ENCODE measurements around the gene DPH5. TPM values are rescaled to one million over a fixed set of nuclear protein-coding genes. Genes with fewer than 3 reads are reported as not detected.

DPH5 gene, protein sequence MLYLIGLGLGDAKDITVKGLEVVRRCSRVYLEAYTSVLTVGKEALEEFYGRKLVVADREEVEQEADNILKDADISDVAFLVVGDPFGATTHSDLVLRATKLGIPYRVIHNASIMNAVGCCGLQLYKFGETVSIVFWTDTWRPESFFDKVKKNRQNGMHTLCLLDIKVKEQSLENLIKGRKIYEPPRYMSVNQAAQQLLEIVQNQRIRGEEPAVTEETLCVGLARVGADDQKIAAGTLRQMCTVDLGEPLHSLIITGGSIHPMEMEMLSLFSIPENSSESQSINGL
- total RNA-seq (10 to 100 TPM; 21.7 to 52.5 (median 40.5) TPM), polyA plus RNA-seq (10 to 100 TPM; 37.7 to 59.1 (median 48.9) TPM)
- long read RNA-seq, donor 1, transcript DPH5-203 (8 exons, 1,316 nt) = major isoform, 11 of 27 reads
- long read RNA-seq, donor 1, partial matches to known transcripts = 6 of 27 reads
- long read RNA-seq, donor 1, other reads (novel, unspliced or antisense) = 0 of 27 reads
- long read RNA-seq, donor 2, transcript DPH5-203 (8 exons, 1,316 nt) = major isoform, 6 of 14 reads
- long read RNA-seq, donor 2, partial matches to known transcripts = 5 of 14 reads
- long read RNA-seq, donor 2, other reads (novel, unspliced or antisense) = 0 of 14 reads
- long read RNA-seq, donor 3, transcript DPH5-203 (8 exons, 1,316 nt) = major isoform, 13 of 40 reads
- long read RNA-seq, donor 3, partial matches to known transcripts = 9 of 40 reads
- long read RNA-seq, donor 3, other reads (novel, unspliced or antisense) = 14 of 40 reads
- long read RNA-seq, donor 4, transcript DPH5-203 (8 exons, 1,316 nt) = major isoform, 17 of 30 reads
- long read RNA-seq, donor 4, partial matches to known transcripts = 1 of 30 reads
- long read RNA-seq, donor 4, other reads (novel, unspliced or antisense) = 8 of 30 reads
- long read RNA-seq, donor 5, transcript DPH5-203 (8 exons, 1,316 nt) = major isoform, 33 of 56 reads
- long read RNA-seq, donor 5, partial matches to known transcripts = 2 of 56 reads
- long read RNA-seq, donor 5, other reads (novel, unspliced or antisense) = 16 of 56 reads
- long read RNA-seq, donor 6, transcript DPH5-203 (8 exons, 1,316 nt) = major isoform, 19 of 30 reads
- long read RNA-seq, donor 6, partial matches to known transcripts = 0 of 30 reads
- long read RNA-seq, donor 6, other reads (novel, unspliced or antisense) = 8 of 30 reads
- long read RNA-seq, donor 7, transcript DPH5-203 (8 exons, 1,316 nt) = major isoform, 6 of 6 reads
- long read RNA-seq, donor 7, partial matches to known transcripts = 0 of 6 reads
- long read RNA-seq, donor 7, other reads (novel, unspliced or antisense) = 0 of 6 reads
- long read RNA-seq, donor 8, transcript DPH5-203 (8 exons, 1,316 nt) = major isoform, 15 of 28 reads
- long read RNA-seq, donor 8, partial matches to known transcripts = 0 of 28 reads
- long read RNA-seq, donor 8, other reads (novel, unspliced or antisense) = 7 of 28 reads
- long read RNA-seq, donor 9, transcript DPH5-203 (8 exons, 1,316 nt) = major isoform, 15 of 19 reads
- long read RNA-seq, donor 9, partial matches to known transcripts = 0 of 19 reads
- long read RNA-seq, donor 9, other reads (novel, unspliced or antisense) = 0 of 19 reads
- long read RNA-seq, donor 10, transcript DPH5-203 (8 exons, 1,316 nt) = major isoform, 8 of 15 reads
- long read RNA-seq, donor 10, partial matches to known transcripts = 0 of 15 reads
- long read RNA-seq, donor 10, other reads (novel, unspliced or antisense) = 6 of 15 reads

DNA sequence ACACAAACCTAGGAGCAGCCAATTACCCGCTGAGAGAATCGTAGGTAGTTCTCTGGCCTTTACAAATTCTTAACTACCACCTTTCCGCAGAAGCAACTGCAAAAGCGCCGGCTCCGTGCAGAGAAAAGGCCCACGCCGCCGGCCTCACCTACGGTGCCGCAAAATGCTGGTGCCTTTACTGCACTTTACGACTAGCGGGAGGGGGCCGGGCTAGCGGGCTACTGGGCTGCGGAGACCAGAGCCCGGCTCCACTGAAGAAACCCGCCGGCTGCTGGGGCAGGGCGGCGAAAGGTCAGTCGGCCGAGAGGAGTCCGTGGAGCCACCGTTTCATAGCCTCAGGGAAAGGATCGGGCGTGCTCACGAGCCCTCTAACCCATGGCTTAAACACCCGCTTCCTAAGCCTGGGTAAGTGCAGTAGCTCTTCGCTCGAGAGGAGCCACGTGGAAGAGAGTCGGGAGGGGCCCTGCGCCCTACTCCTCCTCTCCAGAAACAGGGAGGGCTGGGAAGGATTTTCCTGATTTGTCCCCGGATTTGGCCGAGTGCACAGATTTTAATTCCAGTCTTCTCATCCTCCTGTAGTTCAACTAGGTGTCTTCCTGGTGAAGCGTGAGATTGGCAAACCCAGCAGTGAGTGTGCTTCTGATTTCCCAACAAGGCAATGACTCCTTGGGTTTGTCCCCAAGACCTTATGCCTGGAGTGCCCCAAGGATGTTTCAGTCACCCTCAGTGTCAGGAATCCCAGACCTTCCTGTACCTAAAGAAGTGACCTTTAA lies at the start of gene DPH5:
TSS of gene DPH5 (minus strand) at position 128 of the 773 bp plus-strand sequence. CDS start 341 bp downstream, outside the sequence.
- peaks cover 3 to 23% of the 10 kb centered on the region in 2 donors for H3K4me1 ChIP-seq (replicated peaks in 1 of 2)
- no peaks in the 10 kb centered on the region for H3K36me3 ChIP-seq (replicated peaks in 1 of 2)
- TF ChIP-seq, protein P1, sequence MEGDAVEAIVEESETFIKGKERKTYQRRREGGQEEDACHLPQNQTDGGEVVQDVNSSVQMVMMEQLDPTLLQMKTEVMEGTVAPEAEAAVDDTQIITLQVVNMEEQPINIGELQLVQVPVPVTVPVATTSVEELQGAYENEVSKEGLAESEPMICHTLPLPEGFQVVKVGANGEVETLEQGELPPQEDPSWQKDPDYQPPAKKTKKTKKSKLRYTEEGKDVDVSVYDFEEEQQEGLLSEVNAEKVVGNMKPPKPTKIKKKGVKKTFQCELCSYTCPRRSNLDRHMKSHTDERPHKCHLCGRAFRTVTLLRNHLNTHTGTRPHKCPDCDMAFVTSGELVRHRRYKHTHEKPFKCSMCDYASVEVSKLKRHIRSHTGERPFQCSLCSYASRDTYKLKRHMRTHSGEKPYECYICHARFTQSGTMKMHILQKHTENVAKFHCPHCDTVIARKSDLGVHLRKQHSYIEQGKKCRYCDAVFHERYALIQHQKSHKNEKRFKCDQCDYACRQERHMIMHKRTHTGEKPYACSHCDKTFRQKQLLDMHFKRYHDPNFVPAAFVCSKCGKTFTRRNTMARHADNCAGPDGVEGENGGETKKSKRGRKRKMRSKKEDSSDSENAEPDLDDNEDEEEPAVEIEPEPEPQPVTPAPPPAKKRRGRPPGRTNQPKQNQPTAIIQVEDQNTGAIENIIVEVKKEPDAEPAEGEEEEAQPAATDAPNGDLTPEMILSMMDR (IDR thresholded peaks at IDR 0.05) = no peak
- TF ChIP-seq POLR2A (IDR thresholded peaks at IDR 0.05) = peak in 1 of 2 donors; percentile 79
- peak within 1 kb of the TSS; percentile 61 to 93 (median 84) for H3K27ac ChIP-seq
- WGBS, 4 donors = 0 to 1% (median 0%) methylated on average over 8 to 37 of the region's 37 CpGs
- DNase-seq = peak; percentile 90 to 95 (median 94)
- intact Hi-C loops (cut with DNase I) = no loop called here
- H3K27me3 ChIP-seq = no peaks in the 10 kb centered on the region
- no peaks in the 10 kb centered on the region for H3K9me3 ChIP-seq (replicated peaks in 1 of 3)
- peak within 1 kb of the TSS; percentile 68 to 94 (median 78) for H3K4me3 ChIP-seq

DNA sequence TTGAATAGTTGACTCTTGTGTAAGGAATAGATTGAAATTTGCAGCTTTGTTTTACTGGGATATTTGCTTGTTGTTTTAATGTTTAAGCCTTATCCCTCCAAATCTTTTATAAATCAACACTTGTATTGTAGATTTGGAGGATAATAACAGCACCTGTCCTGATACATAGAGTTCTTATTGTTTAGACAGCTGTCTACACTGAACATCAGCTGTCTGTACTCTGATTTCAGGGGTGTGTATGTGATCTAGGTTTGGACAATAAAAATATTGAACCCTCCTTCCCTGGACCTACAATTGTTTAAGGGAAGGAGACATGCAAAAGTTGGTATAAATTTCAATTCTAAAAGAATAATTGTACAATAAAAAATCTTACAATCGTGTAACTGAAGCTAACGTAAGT lies 48.3 kb upstream of the DPH5 start:
- WGBS, 4 donors = 92 to 96% (median 95%) methylated on average over 2 of the region's 2 CpGs
- Histone ChIP-seq H3K4me3 (no peak overlapping the region), H3K27me3 (no peaks in the 10 kb centered on the region), H3K4me1 (replicated peaks in 1 of 2) (peaks cover 0 to 5% of the 10 kb centered on the region in 2 donors), H3K27ac (no peak overlapping the region), H3K9me3 (replicated peaks in 1 of 3) (no peaks in the 10 kb centered on the region), H3K36me3 (replicated peaks in 1 of 2) (no peaks in the 10 kb centered on the region)
- no peak for TF ChIP-seq POLR2A (IDR thresholded peaks at IDR 0.05)
- TF ChIP-seq, protein P1 (IDR thresholded peaks at IDR 0.05) = no peak
- no peak for DNase-seq
- intact Hi-C loops (cut with DNase I) = no loop called here

DNA sequence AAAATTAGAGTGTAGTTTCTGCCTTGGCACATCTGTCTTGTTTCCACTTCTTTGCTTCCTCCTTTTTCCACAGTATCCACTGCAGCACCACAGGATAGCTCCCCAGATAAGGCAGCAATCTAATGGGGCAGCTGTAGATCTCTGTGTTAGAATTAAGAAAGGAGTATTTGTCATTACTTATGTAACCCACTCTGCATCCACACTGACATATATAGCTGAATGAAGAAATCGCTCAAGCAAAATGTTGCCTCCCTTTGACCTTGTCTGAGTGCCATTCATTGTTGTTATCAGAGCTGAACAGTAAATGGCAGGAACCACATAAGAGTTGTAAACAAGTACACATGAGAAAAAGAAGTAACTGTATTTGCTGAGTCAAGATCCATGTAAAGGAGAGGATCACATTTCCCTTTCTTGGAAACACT lies 45.9 kb upstream of the DPH5 start:
- TF ChIP-seq, protein P1 (IDR thresholded peaks at IDR 0.05) = no peak
- no peak for TF ChIP-seq POLR2A (IDR thresholded peaks at IDR 0.05)
- H3K27me3 ChIP-seq = no peaks in the 10 kb centered on the region
- 13 to 28% (median 19%) methylated on average over 1 of the region's 1 CpG for WGBS, 4 donors
- no peaks in the 10 kb centered on the region for H3K9me3 ChIP-seq (replicated peaks in 1 of 3)
- H3K27ac ChIP-seq = peak overlapping the region in 1 of 5 donors; percentile 43
- H3K36me3 ChIP-seq (replicated peaks in 1 of 2) = no peaks in the 10 kb centered on the region
- DNase-seq = peak in 1 of 7 donors; percentile 26
- no peak overlapping the region for H3K4me3 ChIP-seq
- intact Hi-C loops (cut with DNase I) = no loop called here
- H3K4me1 ChIP-seq (replicated peaks in 1 of 2) = peaks cover 0 to 5% of the 10 kb centered on the region in 2 donors
